HepG2 (cell line): ENCODE results near the gene QTRT2. TPM values are rescaled to one million over a fixed set of nuclear protein-coding genes. Genes with fewer than 3 reads are reported as not detected.

ENCODE experiments used
- ATAC-seq: fragments of 200-7000 bp; cut with Tn5 transposase; 3 replicates; pipeline ENCODE4 v1.9.1; 2020; ENCODE audit warnings: mild to moderate bottlenecking, moderate library complexity
- BruUV-seq: library from RNA; stranded (reverse); fragments of 400-500 nt; replicated peaks from 2 replicates; lab custom pipeline; 2021; lab: Mats Ljungman, UMichigan
- CTCF ChIA-PET: fragments of 300-600 bp; formaldehyde crosslinking; extraction: SDS; loops from one replicate; lab custom pipeline; 2021; ENCODE audit warnings: low total read pairs, inconsistent platforms, low intra/inter-chr PET ratio; lab: Yijun Ruan, JAX
- POLR2A ChIA-PET: fragments of 350-600 bp; sonication (Branson Sonifier 250); formaldehyde crosslinking; loops from one replicate; lab custom pipeline; 2020; ENCODE audit warnings: antibody characterized with exemption, inconsistent platforms; lab: Yijun Ruan, JAX
- DNase-seq: peaks from one replicate; pipeline ENCODE4 v3.0.0-alpha.2; 2015; ENCODE audit warnings: low spot score
- FAIRE-seq: peaks from 3 replicates; lab custom pipeline; 2011; peaks lifted over from hg19 to GRCh38; lab: Jason Lieb, UNC
- H2AFZ ChIP-seq: one replicate; pipeline ENCODE4 v1.6.1; 2011; ENCODE audit warnings: low read length, inconsistent platforms
- H3K27ac ChIP-seq: fragments of 300-600 bp; 3 replicates; pipeline ENCODE4 v1.8.0; 2011; ENCODE audit warnings: mixed run types, mild to moderate bottlenecking, mixed read lengths, low read length, inconsistent platforms; ENCODE audit not compliant: insufficient read depth; ENCODE audit errors: extremely low read length
- H3K27me3 ChIP-seq, 2 experiments: fragments of 200-600 bp in 1 of 2; 2 replicates in 1 of 2; 3 replicates in 1 of 2; pipeline versions ENCODE4 v1.6.0 to v1.8.0; 2011; ENCODE audit warnings: low read length in 2 of 2, mild to moderate bottlenecking in 2 of 2, moderate library complexity in 2 of 2, inconsistent platforms in 1 of 2; ENCODE audit not compliant: insufficient read depth in 2 of 2, control insufficient read depth in 1 of 2
- H3K36me3 ChIP-seq, 2 experiments: fragments of 200-600 bp in 1 of 2; replicated peaks in 1 of 2; 2 replicates in 1 of 2; 3 replicates in 1 of 2; pipeline versions ENCODE4 v1.5.1 to v1.8.0; 2011; ENCODE audit warnings: low read length in 2 of 2, inconsistent platforms in 1 of 2; ENCODE audit not compliant: insufficient read depth in 2 of 2, control insufficient read depth in 1 of 2
- H3K4me1 ChIP-seq: 2 replicates; pipeline ENCODE4 v1.5.1; 2012; ENCODE audit warnings: low read length, inconsistent platforms; ENCODE audit not compliant: insufficient read depth
- H3K4me2 ChIP-seq: 2 replicates; pipeline ENCODE4 v1.6.0; 2011; ENCODE audit warnings: low read depth, low read length, inconsistent platforms
- H3K4me3 ChIP-seq, 3 experiments: fragments of 200-600 bp in 1 of 3; sonication (generic), shearing (Covaris generic) in 1 of 3; replicated peaks in 1 of 3; 2 replicates each; pipeline ENCODE4 v1.5.1; 2011 to 2016; ENCODE audit warnings: low read length in 3 of 3, inconsistent platforms in 2 of 3, low read depth in 2 of 3, mild to moderate bottlenecking in 2 of 3, control low read depth in 1 of 3, mixed read lengths in 1 of 3; ENCODE audit not compliant: insufficient read depth in 1 of 3
- H3K79me2 ChIP-seq: one replicate; pipeline ENCODE4 v1.6.1; 2011; ENCODE audit warnings: low read length, inconsistent platforms; ENCODE audit not compliant: insufficient read depth
- H3K9ac ChIP-seq: 2 replicates; pipeline ENCODE4 v1.6.0; 2011; ENCODE audit warnings: mild to moderate bottlenecking, low read depth, low read length, inconsistent platforms; ENCODE audit not compliant: insufficient read depth
- H3K9me3 ChIP-seq: 2 replicates; pipeline ENCODE4 v1.5.1; 2012; ENCODE audit warnings: mild to moderate bottlenecking, low read length
- H4K20me1 ChIP-seq: 2 replicates; pipeline ENCODE4 v1.6.0; 2011; ENCODE audit warnings: inconsistent platforms, mild to moderate bottlenecking, low read length, moderate library complexity; ENCODE audit not compliant: insufficient read depth
- ETV6 ChIP-seq: sonication (generic); formaldehyde crosslinking; conservative IDR thresholded peaks from 2 replicates; pipeline ENCODE4 v1.4.0; 2020; ENCODE audit warnings: missing genetic modification reagents
- NCOA1 ChIP-seq: sonication (generic); formaldehyde crosslinking; IDR thresholded peaks from 2 replicates; pipeline ENCODE4 v1.9.0; 2021; ENCODE audit warnings: missing genetic modification reagents
- POLR2AphosphoS2 ChIP-seq: IDR thresholded peaks from 2 replicates; pipeline ENCODE4 v1.6.1; 2011; ENCODE audit warnings: low read depth, low read length, improper control_type of control experiment
- SRSF4 ChIP-seq: fragments of 200-400 bp; formaldehyde crosslinking; IDR thresholded peaks from one replicate; pipeline ENCODE4 v1.6.1; 2018; ENCODE audit warnings: mild to moderate bottlenecking, low read depth, low read length, moderate library complexity; ENCODE audit not compliant: poor library complexity, severe bottlenecking
- STAG1 ChIP-seq: sonication (generic); formaldehyde crosslinking; IDR thresholded peaks from 2 replicates; pipeline ENCODE4 v1.4.0; 2020; ENCODE audit warnings: missing genetic modification reagents
- STAT5B ChIP-seq: sonication (generic); formaldehyde crosslinking; IDR thresholded peaks from 2 replicates; pipeline ENCODE4 v1.4.0; 2020; ENCODE audit warnings: missing genetic modification reagents
- USF2 ChIP-seq, 2 experiments: sonication (generic) in 1 of 2; formaldehyde crosslinking in 1 of 2; IDR thresholded peaks; 2 replicates each; pipeline versions ENCODE4 v1.5.1 to v1.6.1; 2011 to 2020; ENCODE audit warnings: borderline replicate concordance in 1 of 2, low read depth in 1 of 2, low read length in 1 of 2, mild to moderate bottlenecking in 1 of 2, missing genetic modification reagents in 1 of 2, moderate library complexity in 1 of 2
- ZBTB7A ChIP-seq: sonication (generic); formaldehyde crosslinking; IDR thresholded peaks from 2 replicates; pipeline ENCODE4 v1.8.0; 2022; ENCODE audit warnings: mild to moderate bottlenecking, missing genetic modification reagents
- ZNF512 ChIP-seq: sonication (generic); formaldehyde crosslinking; IDR thresholded peaks from 2 replicates; pipeline ENCODE4 v1.4.0; 2020; ENCODE audit warnings: mild to moderate bottlenecking, missing genetic modification reagents
- ZNF672 ChIP-seq: sonication (generic); formaldehyde crosslinking; IDR thresholded peaks from 2 replicates; pipeline ENCODE4 v1.8.1; 2022; ENCODE audit warnings: missing genetic modification reagents
- ZNF746 ChIP-seq: sonication (generic); formaldehyde crosslinking; IDR thresholded peaks from 2 replicates; pipeline ENCODE4 v1.8.0; 2022; ENCODE audit warnings: mild to moderate bottlenecking, missing genetic modification reagents
- ZNF773 ChIP-seq: sonication (generic); formaldehyde crosslinking; IDR thresholded peaks from 2 replicates; pipeline ENCODE4 v1.4.0; 2020; ENCODE audit warnings: missing genetic modification reagents, borderline replicate concordance
- WGBS: methylation state at CpG from one replicate; pipeline ENCODE4 v1.1.6; 2017; ENCODE audit warnings: low lambda C conversion rate; 5-methylcytosine and 5-hydroxymethylcytosine counted together
- in situ Hi-C: cut with HindIII; loops from 2 replicates; pipeline ENCODE4 v1.10.0; 2017; ENCODE audit warnings: low pct_unique_long_range_greater_than_20kb; ENCODE audit not compliant: extremely low pct_ligation_motif_present
- intact Hi-C: fragments of 100-400 bp; cut with micrococcal nuclease; formaldehyde crosslinking; loops from one replicate; pipeline ENCODE4 v1.10.0; 2022; ENCODE audit not compliant: unreplicated experiment
- polyA plus RNA-seq, 8 experiments: library from polyadenylated mRNA; depleted of rRNA in 3 of 8; stranded (reverse) in 7 of 8; unstranded in 1 of 8; fragments of >200 nt; fragmentation: Illumina TruSeq in 4 of 8; extraction: Trizol in 4 of 8; gene quantifications; 2 replicates each; pipeline versions ENCODE4 v1.2.1 to v1.2.3, GENCODE V29; 2011 to 2016; ENCODE audit warnings: low read depth in 4 of 8, missing spikeins in 1 of 8, mixed read lengths in 1 of 8; ENCODE audit not compliant: insufficient read depth in 1 of 8
- total RNA-seq, 5 experiments: library from RNA; depleted of rRNA; stranded (reverse); fragments of >200 nt; fragmentation: Illumina TruSeq; extraction: Trizol; gene quantifications; 2 replicates each; pipeline ENCODE4 v1.2.3, GENCODE V29; 2016; ENCODE audit warnings: low read depth in 1 of 5
- TF ChIP-seq, protein P1 (sequence below): sonication (generic); formaldehyde crosslinking; IDR thresholded peaks from 2 replicates; pipeline ENCODE4 v1.5.0; 2020; ENCODE audit warnings: missing genetic modification reagents

Gene QTRT2
- total and polyA plus RNA-seq, 2 of the 13 experiments (the other 11 are each of a cell fraction or from before 2014, with no cell fraction given), result 7.1 to 33.4 TPM

DNA sequence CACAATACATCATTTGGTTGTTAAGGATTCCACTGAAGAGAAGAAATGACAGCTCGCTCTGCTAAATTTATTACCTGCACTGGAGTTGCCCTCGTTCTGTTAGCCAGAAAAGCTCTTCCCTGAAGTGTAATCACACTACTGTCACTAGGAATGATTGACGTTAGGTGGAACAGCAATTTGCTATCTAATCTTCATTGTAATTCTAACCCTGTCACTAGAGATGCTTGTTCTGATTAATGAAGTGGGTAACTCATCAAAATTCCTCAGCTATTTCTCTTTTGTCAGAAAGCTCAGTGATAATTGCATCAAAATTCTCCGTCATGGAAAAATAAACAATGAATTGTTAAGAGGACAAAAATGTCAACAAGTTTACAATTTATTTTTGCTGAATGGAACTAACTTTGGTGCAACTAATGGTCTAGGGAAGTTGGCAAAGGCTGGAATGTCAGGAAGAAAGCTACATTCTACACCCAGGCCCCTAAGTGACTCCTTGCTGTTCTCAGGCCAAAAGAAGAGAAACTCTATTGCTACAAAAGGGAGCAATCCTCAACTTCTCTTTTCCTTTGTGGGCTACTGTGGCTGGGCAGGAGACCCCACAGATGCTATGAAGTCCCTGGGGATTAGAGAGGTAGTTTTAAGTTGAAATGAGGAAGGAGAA is 34.3 kb upstream of the QTRT2 start (continued):
- TF ChIP-seq POLR2AphosphoS2 (no peak), ZNF773 (CRISPR knock-in tag) (no peak)

GRCh38 chr3:114025451-114025850 is 31.1 kb upstream of the QTRT2 start:
- H3K4me2 ChIP-seq, result no peak overlapping the region
- no peaks in the 10 kb centered on the region for H3K9me3 ChIP-seq
- H2AFZ ChIP-seq, result no peak overlapping the region
- ATAC-seq (no peak), FAIRE-seq (no peak), DNase-seq (no peak)
- ChIA-PET POLR2A (no interaction called here), CTCF (no interaction called here)
- H3K4me1 ChIP-seq, result no peaks in the 10 kb centered on the region
- no peaks in the 10 kb centered on the region for H4K20me1 ChIP-seq
- BruUV-seq, result no TSS peak
- H3K4me3 ChIP-seq, result no peak overlapping the region
- TF ChIP-seq ZBTB7A (CRISPR knock-in tag) (no peak), ZNF512 (CRISPR knock-in tag) (no peak), SRSF4 (no peak), ZNF672 (CRISPR knock-in tag) (no peak), ZNF746 (CRISPR knock-in tag) (no peak), USF2 (IDR thresholded peaks at IDR 0.05; ENCODE audit: low read depth, low read length) (no peak), USF2 (CRISPR knock-in tag; IDR thresholded peaks at IDR 0.05; ENCODE audit: borderline replicate concordance) (no peak), NCOA1 (CRISPR knock-in tag) (no peak), STAG1 (CRISPR knock-in tag) (no peak), STAT5B (CRISPR knock-in tag) (no peak), ETV6 (CRISPR knock-in tag) (no peak)
- TF ChIP-seq, protein P1, sequence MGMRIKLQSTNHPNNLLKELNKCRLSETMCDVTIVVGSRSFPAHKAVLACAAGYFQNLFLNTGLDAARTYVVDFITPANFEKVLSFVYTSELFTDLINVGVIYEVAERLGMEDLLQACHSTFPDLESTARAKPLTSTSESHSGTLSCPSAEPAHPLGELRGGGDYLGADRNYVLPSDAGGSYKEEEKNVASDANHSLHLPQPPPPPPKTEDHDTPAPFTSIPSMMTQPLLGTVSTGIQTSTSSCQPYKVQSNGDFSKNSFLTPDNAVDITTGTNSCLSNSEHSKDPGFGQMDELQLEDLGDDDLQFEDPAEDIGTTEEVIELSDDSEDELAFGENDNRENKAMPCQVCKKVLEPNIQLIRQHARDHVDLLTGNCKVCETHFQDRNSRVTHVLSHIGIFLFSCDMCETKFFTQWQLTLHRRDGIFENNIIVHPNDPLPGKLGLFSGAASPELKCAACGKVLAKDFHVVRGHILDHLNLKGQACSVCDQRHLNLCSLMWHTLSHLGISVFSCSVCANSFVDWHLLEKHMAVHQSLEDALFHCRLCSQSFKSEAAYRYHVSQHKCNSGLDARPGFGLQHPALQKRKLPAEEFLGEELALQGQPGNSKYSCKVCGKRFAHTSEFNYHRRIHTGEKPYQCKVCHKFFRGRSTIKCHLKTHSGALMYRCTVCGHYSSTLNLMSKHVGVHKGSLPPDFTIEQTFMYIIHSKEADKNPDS (CRISPR knock-in tag), result no peak
- H3K9ac ChIP-seq, result no peak overlapping the region
- H3K36me3 ChIP-seq, result no peaks in the 10 kb centered on the region
- intact Hi-C loops (no loop called here), in situ Hi-C loops (no loop called here)
- 37% methylated on average over 2 of the region's 2 CpGs for WGBS
- H3K27ac ChIP-seq, result no peak overlapping the region
- no peaks in the 10 kb centered on the region for H3K79me2 ChIP-seq
- H3K27me3 ChIP-seq, result no peaks in the 10 kb centered on the region
